Measurements from ENCODE around the gene CXXC1. TPM values are rescaled to one million over a fixed set of nuclear protein-coding genes. Genes with fewer than 3 reads are reported as not detected.

The CXXC1 gene
- total and polyA plus RNA-seq, 4 donors = 39.2 to 77.5 (median 70.4) TPM

DNA sequence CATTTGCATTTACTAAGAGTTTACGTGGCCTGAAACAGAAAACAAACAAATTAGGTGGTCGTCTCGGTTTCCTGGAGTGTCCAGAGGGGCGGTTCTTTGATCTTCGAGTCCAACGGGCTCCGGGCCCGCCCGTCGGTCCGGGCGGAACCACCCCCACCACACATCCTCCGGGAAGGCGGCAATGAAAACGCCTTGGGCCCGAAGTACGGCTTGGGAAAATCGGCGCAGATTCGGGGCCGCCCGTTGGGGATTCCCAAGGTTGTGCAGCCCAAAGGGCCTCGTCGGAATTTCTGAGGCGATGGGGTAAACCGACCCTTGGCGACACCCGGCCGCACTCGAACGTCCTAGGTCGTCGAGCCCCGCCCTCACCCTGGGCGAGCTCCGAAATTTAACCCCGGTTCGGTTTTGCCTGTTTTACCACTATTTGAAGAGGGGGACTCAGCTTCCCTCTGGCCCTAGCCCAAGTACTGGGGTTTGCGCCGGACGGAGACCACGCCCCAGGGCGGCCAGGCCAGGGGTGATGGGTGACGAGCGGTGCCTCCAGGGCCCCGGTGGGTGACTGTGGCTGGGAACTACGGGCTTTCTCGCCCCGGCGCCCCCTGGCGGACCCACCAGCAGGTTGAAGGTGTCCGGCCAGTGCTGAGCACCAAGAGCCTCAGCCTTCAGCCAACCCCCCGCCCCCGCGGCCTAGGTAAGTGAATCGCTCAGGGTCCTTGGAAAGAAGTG lies 19.3 kb downstream of the CXXC1 start:
- DNase-seq = peak; percentile 59 to 69 (median 62)
- Histone ChIP-seq H3K36me3 (ENCODE audit: control insufficient read depth in 4 of 4, insufficient read depth in 4 of 4, low read length in 4 of 4) (peaks cover 8 to 29% (median 26%) of the 10 kb centered on the region in 4 donors), H3K9ac (ENCODE audit: insufficient read depth in 1 of 2, low read length in 2 of 2) (no peak overlapping the region), H3K4me3 (peak overlapping the region; percentile 49), H3K27ac (ENCODE audit: low read depth in 1 of 2, low read length in 1 of 2) (peak overlapping the region; percentile 20 to 84), H3K4me1 (ENCODE audit: control insufficient read depth in 5 of 5, insufficient read depth in 5 of 5, low read length in 5 of 5) (peaks cover 0 to 3% (median 0%) of the 10 kb centered on the region in 5 donors), H3K27me3 (ENCODE audit: control insufficient read depth in 3 of 3, insufficient read depth in 3 of 3, low read length in 2 of 3) (no peaks in the 10 kb centered on the region), H3K9me3 (ENCODE audit: control insufficient read depth in 4 of 4, insufficient read depth in 3 of 4, low read length in 3 of 4) (no peaks in the 10 kb centered on the region)
- TF ChIP-seq, protein P1, sequence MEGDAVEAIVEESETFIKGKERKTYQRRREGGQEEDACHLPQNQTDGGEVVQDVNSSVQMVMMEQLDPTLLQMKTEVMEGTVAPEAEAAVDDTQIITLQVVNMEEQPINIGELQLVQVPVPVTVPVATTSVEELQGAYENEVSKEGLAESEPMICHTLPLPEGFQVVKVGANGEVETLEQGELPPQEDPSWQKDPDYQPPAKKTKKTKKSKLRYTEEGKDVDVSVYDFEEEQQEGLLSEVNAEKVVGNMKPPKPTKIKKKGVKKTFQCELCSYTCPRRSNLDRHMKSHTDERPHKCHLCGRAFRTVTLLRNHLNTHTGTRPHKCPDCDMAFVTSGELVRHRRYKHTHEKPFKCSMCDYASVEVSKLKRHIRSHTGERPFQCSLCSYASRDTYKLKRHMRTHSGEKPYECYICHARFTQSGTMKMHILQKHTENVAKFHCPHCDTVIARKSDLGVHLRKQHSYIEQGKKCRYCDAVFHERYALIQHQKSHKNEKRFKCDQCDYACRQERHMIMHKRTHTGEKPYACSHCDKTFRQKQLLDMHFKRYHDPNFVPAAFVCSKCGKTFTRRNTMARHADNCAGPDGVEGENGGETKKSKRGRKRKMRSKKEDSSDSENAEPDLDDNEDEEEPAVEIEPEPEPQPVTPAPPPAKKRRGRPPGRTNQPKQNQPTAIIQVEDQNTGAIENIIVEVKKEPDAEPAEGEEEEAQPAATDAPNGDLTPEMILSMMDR (IDR thresholded peaks at IDR 0.05; ENCODE audit: control extremely low read depth, extremely low read depth) = peak; percentile 27
- ATAC-seq (ENCODE audit: insufficient read depth, low FRiP score) = peak; percentile 80
- WGBS, 2 donors = 5 to 17% methylated on average over 56 of the region's 56 CpGs

DNA sequence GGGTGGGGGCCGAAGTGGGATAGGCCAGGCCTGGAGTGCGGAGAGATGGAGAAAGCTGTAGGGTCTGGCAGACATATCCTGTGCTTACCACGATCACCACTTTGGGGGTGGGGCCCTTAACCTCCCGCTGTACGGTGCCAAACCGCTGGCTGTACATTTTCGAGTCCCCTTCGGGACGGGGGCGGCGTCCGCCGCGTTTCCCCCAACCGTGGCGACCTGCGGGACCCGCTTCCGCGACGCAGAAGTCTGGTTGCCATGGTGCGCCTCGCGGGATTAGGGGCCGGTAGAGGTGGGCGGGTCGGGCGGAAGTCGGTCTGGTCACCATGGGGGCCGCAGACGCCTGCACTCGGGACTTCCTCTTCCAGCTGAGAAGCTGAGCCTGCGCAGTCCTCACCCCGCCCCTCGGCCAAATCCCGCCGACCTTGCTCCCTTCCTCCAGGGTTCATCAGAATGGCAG lies 21.2 kb downstream of the CXXC1 start, which contains the start of gene CFAP53:
TSS of gene CFAP53 (minus strand) at position 248 of the 457 bp plus-strand sequence. CDS start at position 157, 91 bp downstream.
- peak; percentile 93 to 94 (median 93) for DNase-seq
- peaks cover 0 to 3% (median 0%) of the 10 kb centered on the region in 5 donors for H3K4me1 ChIP-seq (ENCODE audit: control insufficient read depth in 5 of 5, insufficient read depth in 5 of 5, low read length in 5 of 5)
- WGBS, 2 donors = 0 to 1% methylated on average over 37 of the region's 37 CpGs
- H3K36me3 ChIP-seq (ENCODE audit: control insufficient read depth in 4 of 4, insufficient read depth in 4 of 4, low read length in 4 of 4) = peaks cover 3 to 15% (median 12%) of the 10 kb centered on the region in 4 donors
- no peaks in the 10 kb centered on the region for H3K27me3 ChIP-seq (ENCODE audit: control insufficient read depth in 3 of 3, insufficient read depth in 3 of 3, low read length in 2 of 3)
- TF ChIP-seq, protein P1 (IDR thresholded peaks at IDR 0.05; ENCODE audit: control extremely low read depth, extremely low read depth) = no peak
- H3K9ac ChIP-seq (ENCODE audit: insufficient read depth in 1 of 2, low read length in 2 of 2) = peak within 1 kb of the TSS; percentile 3 to 33
- peak within 1 kb of the TSS; percentile 89 for H3K4me3 ChIP-seq
- peak; percentile 93 for ATAC-seq (ENCODE audit: insufficient read depth, low FRiP score)
- no peaks in the 10 kb centered on the region for H3K9me3 ChIP-seq (ENCODE audit: control insufficient read depth in 4 of 4, insufficient read depth in 3 of 4, low read length in 3 of 4)
- H3K27ac ChIP-seq (ENCODE audit: low read depth in 1 of 2, low read length in 1 of 2) = no peak within 1 kb of the TSS

DNA sequence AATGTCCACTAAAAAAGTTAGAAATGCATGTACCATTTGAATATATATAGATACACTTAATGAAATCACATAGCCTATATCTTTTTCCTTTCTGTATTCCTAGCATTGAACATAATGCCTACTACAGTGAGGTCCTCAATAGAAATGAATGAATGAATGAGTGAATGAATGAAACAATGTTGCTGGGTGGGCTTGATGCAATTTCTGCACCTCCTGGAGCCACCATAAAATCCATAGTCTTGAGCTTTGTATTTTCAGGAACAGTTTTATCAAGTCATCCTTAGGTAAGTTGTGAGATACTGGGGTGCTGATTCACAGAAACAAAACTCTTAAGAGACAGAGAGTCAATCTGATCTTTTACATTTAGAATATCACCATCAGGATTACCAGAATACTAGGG lies 24.5 kb downstream of the CXXC1 start:
- H3K9ac ChIP-seq (ENCODE audit: insufficient read depth in 1 of 2, low read length in 2 of 2) = no peak overlapping the region
- no peak for ATAC-seq (ENCODE audit: insufficient read depth, low FRiP score)
- H3K27me3 ChIP-seq (ENCODE audit: control insufficient read depth in 3 of 3, insufficient read depth in 3 of 3, low read length in 2 of 3) = no peaks in the 10 kb centered on the region
- peaks cover 0 to 3% (median 0%) of the 10 kb centered on the region in 5 donors for H3K4me1 ChIP-seq (ENCODE audit: control insufficient read depth in 5 of 5, insufficient read depth in 5 of 5, low read length in 5 of 5)
- no peak overlapping the region for H3K27ac ChIP-seq (ENCODE audit: low read depth in 1 of 2, low read length in 1 of 2)
- H3K36me3 ChIP-seq (ENCODE audit: control insufficient read depth in 4 of 4, insufficient read depth in 4 of 4, low read length in 4 of 4) = no peaks in the 10 kb centered on the region
- H3K9me3 ChIP-seq (ENCODE audit: control insufficient read depth in 4 of 4, insufficient read depth in 3 of 4, low read length in 3 of 4) = no peaks in the 10 kb centered on the region
- H3K4me3 ChIP-seq = no peak overlapping the region
- no peak for DNase-seq
- TF ChIP-seq, protein P1 (IDR thresholded peaks at IDR 0.05; ENCODE audit: control extremely low read depth, extremely low read depth) = no peak
